SK-N-SH treated with all-trans-retinoic acid at 6 μM for 48 hours (cell line): Measurements from ENCODE around the gene SPATA2L.

ENCODE experiments used
- ATAC-seq: fragments of 200-7000 bp; cut with Tn5 transposase; 3 replicates; pipeline ENCODE4 v1.9.1; 2020; ENCODE audit warnings: mild to moderate bottlenecking, moderate library complexity
- BACH2 ChIP-seq: fragments of 250-450 bp; sonication (Bioruptor Pico); IDR thresholded peaks from 2 replicates; pipeline ENCODE4 v1.9.0; 2021; ENCODE audit warnings: mild to moderate bottlenecking, borderline replicate concordance
- CSDC2 ChIP-seq: fragments of 250-450 bp; sonication (Bioruptor Pico); IDR thresholded peaks from 2 replicates; pipeline ENCODE4 v1.5.0; 2020; ENCODE audit warnings: mild to moderate bottlenecking, moderate library complexity
- ESRRG ChIP-seq: fragments of 250-450 bp; sonication (Bioruptor Pico); IDR thresholded peaks from 2 replicates; pipeline ENCODE4 v1.6.1; 2021; ENCODE audit warnings: mild to moderate bottlenecking
- OSR1 ChIP-seq: fragments of 250-450 bp; sonication (Bioruptor Pico); IDR thresholded peaks from 2 replicates; pipeline ENCODE4 v1.8.0; 2022; ENCODE audit warnings: moderate library complexity, mild to moderate bottlenecking, inconsistent platforms
- PATZ1 ChIP-seq: fragments of 250-450 bp; sonication (Bioruptor Pico); IDR thresholded peaks from 2 replicates; pipeline ENCODE4 v1.8.0; 2020; ENCODE audit warnings: mild to moderate bottlenecking, moderate library complexity, borderline replicate concordance
- RARB ChIP-seq: fragments of 250-450 bp; sonication (Bioruptor Pico); IDR thresholded peaks from 2 replicates; pipeline ENCODE4 v1.8.0; 2021; ENCODE audit warnings: mild to moderate bottlenecking, moderate library complexity
- TCF4 ChIP-seq: fragments of 250-450 bp; sonication (Bioruptor Pico); IDR thresholded peaks from 2 replicates; pipeline ENCODE4 v1.8.0; 2021; ENCODE audit warnings: mild to moderate bottlenecking, moderate library complexity, borderline replicate concordance
- TOX ChIP-seq: fragments of 250-450 bp; sonication (Bioruptor Pico); IDR thresholded peaks from 2 replicates; pipeline ENCODE4 v1.8.0; 2021; ENCODE audit warnings: mild to moderate bottlenecking, moderate library complexity, borderline replicate concordance
- TSHZ2 ChIP-seq: fragments of 250-450 bp; sonication (Bioruptor Pico); IDR thresholded peaks from 2 replicates; pipeline ENCODE4 v1.5.0; 2020; ENCODE audit warnings: mild to moderate bottlenecking, moderate library complexity
- ZNF8 ChIP-seq: fragments of 450-650 bp; formaldehyde crosslinking; IDR thresholded peaks from 2 replicates; pipeline ENCODE4 v1.5.0; 2020; ENCODE audit warnings: mild to moderate bottlenecking, moderate library complexity

SPATA2L gene

GRCh38 chr16:89646906-89647305 is 54.6 kb downstream of the SPATA2L start:
- ATAC-seq, result no peak
- TF ChIP-seq OSR1 (CRISPR knock-in tag) (no peak), PATZ1 (no peak), CSDC2 (no peak), RARB (CRISPR knock-in tag) (no peak), ZNF8 (no peak), BACH2 (CRISPR knock-in tag) (no peak), ESRRG (CRISPR knock-in tag) (no peak), TSHZ2 (CRISPR knock-in tag) (no peak), TOX (CRISPR knock-in tag) (no peak), TCF4 (CRISPR knock-in tag) (no peak)
- TF ChIP-seq, all 23 proteins: peak for 0
